ENCODE measurements around the gene LRRC75B. TPM values are rescaled to one million over a fixed set of nuclear protein-coding genes. Genes with fewer than 3 reads are reported as not detected.
"Not testable (repeated sequence)": the region's sequence is repeated elsewhere in the genome, so short reads cannot be mapped to it uniquely, and the experiment has no call there.

LRRC75B gene
- 1.3 and 2.3 TPM in 2 replicates for total RNA-seq (2014; rRNA removed; shearing (Covaris generic))

- peak; percentile 88 for DNase-seq (ENCODE audit: low read depth)
Measured at GRCh38 chr22:24592851-24593558, at the start of gene LRRC75B. LRRC75B (minus strand) TSS chr22:24593073; CDS start chr22:24593039, 34 bp downstream.

GRCh38 chr22:24642307-24642706 lies 49.4 kb upstream of the LRRC75B start:
- not testable (repeated sequence) for DNase-seq (ENCODE audit: low read depth)

- not testable (repeated sequence) for DNase-seq (ENCODE audit: low read depth)
Measured at GRCh38 chr22:24636513-24636912, 43.6 kb upstream of the LRRC75B start.

GRCh38 chr22:24634776-24635389 lies 42.0 kb upstream of the LRRC75B start:
- not testable (repeated sequence) for DNase-seq (ENCODE audit: low read depth)

GRCh38 chr22:24633231-24634023 lies 40.6 kb upstream of the LRRC75B start:
- DNase-seq (ENCODE audit: low read depth) = not testable (repeated sequence)

GRCh38 chr22:24632642-24633041 lies 39.8 kb upstream of the LRRC75B start:
- DNase-seq (ENCODE audit: low read depth) = not testable (repeated sequence)

- DNase-seq (ENCODE audit: low read depth) = not testable (repeated sequence)
Measured at GRCh38 chr22:24631430-24632122, 38.7 kb upstream of the LRRC75B start.

GRCh38 chr22:24630812-24631427 lies 38.0 kb upstream of the LRRC75B start:
- DNase-seq (ENCODE audit: low read depth) = not testable (repeated sequence)

- peak; percentile 30 for DNase-seq (ENCODE audit: low read depth)
Measured at GRCh38 chr22:24629069-24629468, 36.2 kb upstream of the LRRC75B start.

- DNase-seq (ENCODE audit: low read depth) = not testable (repeated sequence)
Measured at GRCh38 chr22:24627911-24628310, 35.0 kb upstream of the LRRC75B start.

- DNase-seq (ENCODE audit: low read depth) = peak; percentile 39
Measured at GRCh38 chr22:24622596-24622995, 29.7 kb upstream of the LRRC75B start.

GRCh38 chr22:24621244-24621643 lies 28.4 kb upstream of the LRRC75B start:
- not testable (repeated sequence) for DNase-seq (ENCODE audit: low read depth)

- not testable (repeated sequence) for DNase-seq (ENCODE audit: low read depth)
Measured at GRCh38 chr22:24614794-24615193, 21.9 kb upstream of the LRRC75B start.

GRCh38 chr22:24609888-24610287 lies 17.0 kb upstream of the LRRC75B start:
- DNase-seq (ENCODE audit: low read depth) = not testable (repeated sequence)

GRCh38 chr22:24608327-24608726 lies 15.5 kb upstream of the LRRC75B start:
- not testable (repeated sequence) for DNase-seq (ENCODE audit: low read depth)

GRCh38 chr22:24607429-24607983 lies 14.6 kb upstream of the LRRC75B start:
- DNase-seq (ENCODE audit: low read depth) = peak; percentile 79

- DNase-seq (ENCODE audit: low read depth) = not testable (repeated sequence)
Measured at GRCh38 chr22:24606340-24606739, 13.5 kb upstream of the LRRC75B start.

- not testable (repeated sequence) for DNase-seq (ENCODE audit: low read depth)
Measured at GRCh38 chr22:24603770-24604629, 11.1 kb upstream of the LRRC75B start.

- DNase-seq (ENCODE audit: low read depth) = not testable (repeated sequence)
Measured at GRCh38 chr22:24602847-24603769, 10.2 kb upstream of the LRRC75B start, which contains the start of gene GGT1. GGT1 (plus strand) TSS chr22:24603193; CDS start chr22:24611082, 7,889 bp downstream.
